DND-41 (cell line): ENCODE results near the gene RRP1.
"Not testable (repeated sequence)": the region's sequence is repeated elsewhere in the genome, so short reads cannot be mapped to it uniquely, and the experiment has no call there.

Source experiments
- ATAC-seq: fragments of 200-7000 bp; cut with Tn5 transposase; 3 replicates; pipeline ENCODE4 v1.9.1; 2021; ENCODE audit warnings: low read depth; ENCODE audit not compliant: insufficient read depth
- DNase-seq: peaks from one replicate; pipeline ENCODE4 v3.0.0-alpha.2; 2020
- H2AFZ ChIP-seq: 2 replicates; pipeline ENCODE4 v1.6.0; 2012; ENCODE audit warnings: low read depth, low read length
- H3K27ac ChIP-seq: 2 replicates; pipeline ENCODE4 v1.5.1; 2012; ENCODE audit warnings: low read length, inconsistent platforms
- H3K27me3 ChIP-seq: fragments of 200-600 bp; sonication (generic); 2 replicates; pipeline ENCODE4 v1.6.0; 2012; ENCODE audit warnings: low read length, mild to moderate bottlenecking, inconsistent platforms; ENCODE audit not compliant: insufficient read depth, poor library complexity
- H3K36me3 ChIP-seq: 2 replicates; pipeline ENCODE4 v1.5.1; 2012; ENCODE audit warnings: low read length, inconsistent platforms; ENCODE audit not compliant: insufficient read depth
- H3K4me1 ChIP-seq: 2 replicates; pipeline ENCODE4 v1.5.1; 2012; ENCODE audit warnings: mild to moderate bottlenecking, low read length; ENCODE audit not compliant: insufficient read depth
- H3K4me2 ChIP-seq: 2 replicates; pipeline ENCODE4 v1.6.0; 2012; ENCODE audit warnings: mild to moderate bottlenecking, moderate library complexity, low read length, inconsistent platforms; ENCODE audit not compliant: insufficient read depth
- H3K4me3 ChIP-seq, 2 experiments: fragments of 200-600 bp in 1 of 2; shearing (Covaris generic) in 1 of 2; 2 replicates each; pipeline ENCODE4 v1.5.1; 2012 to 2016; ENCODE audit warnings: inconsistent platforms in 2 of 2, low read length in 2 of 2, mild to moderate bottlenecking in 2 of 2, low read depth in 1 of 2, moderate library complexity in 1 of 2
- H3K79me2 ChIP-seq: 2 replicates; pipeline ENCODE4 v1.6.0; 2012; ENCODE audit warnings: low read length, inconsistent platforms; ENCODE audit not compliant: insufficient read depth
- H3K9ac ChIP-seq: 2 replicates; pipeline ENCODE4 v1.6.0; 2012; ENCODE audit warnings: low read depth, mild to moderate bottlenecking, inconsistent platforms, low read length, moderate library complexity
- H3K9me3 ChIP-seq: 2 replicates; pipeline ENCODE4 v1.5.1; 2012; ENCODE audit warnings: low read length, moderate library complexity, mild to moderate bottlenecking, inconsistent platforms; ENCODE audit not compliant: insufficient read depth, severe bottlenecking
- H4K20me1 ChIP-seq: 2 replicates; pipeline ENCODE4 v1.6.0; 2012; ENCODE audit warnings: low read length; ENCODE audit not compliant: insufficient read depth
- CTCF ChIP-seq: IDR thresholded peaks from 2 replicates; pipeline ENCODE4 v1.5.1; 2012; ENCODE audit warnings: borderline replicate concordance, low read length, moderate library complexity, mild to moderate bottlenecking; ENCODE audit not compliant: poor library complexity, severe bottlenecking; ENCODE audit errors: extremely low read depth
- EZH2 ChIP-seq: IDR thresholded peaks from 3 replicates; pipeline ENCODE4 v1.6.1; 2012; ENCODE audit warnings: borderline replicate concordance, low read depth, mild to moderate bottlenecking, moderate library complexity, low read length, inconsistent platforms; ENCODE audit not compliant: severe bottlenecking

RRP1 gene

DNA sequence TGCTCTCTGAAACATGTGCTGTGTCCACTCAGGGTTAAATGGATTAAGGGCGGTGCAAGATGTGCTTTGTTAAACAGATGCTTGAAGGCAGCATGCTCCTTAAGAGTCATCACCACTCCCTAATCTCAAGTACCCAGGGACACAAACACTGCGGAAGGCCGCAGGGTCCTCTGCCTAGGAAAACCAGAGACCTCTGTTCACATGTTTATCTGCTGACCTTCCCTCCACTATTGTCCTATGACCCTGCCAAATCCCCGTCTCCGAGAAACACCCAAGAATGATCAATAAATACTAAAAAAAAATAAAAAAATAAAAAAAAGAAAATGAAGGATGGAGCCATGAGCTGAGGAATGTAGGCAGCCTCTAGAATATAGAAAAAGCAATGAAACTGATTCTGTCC is 33.4 kb downstream of the RRP1 start:
- not testable (repeated sequence) for H3K9ac ChIP-seq, H3K79me2 ChIP-seq, H3K9me3 ChIP-seq, H3K4me3 ChIP-seq, H2AFZ ChIP-seq, H3K36me3 ChIP-seq, DNase-seq, H3K4me1 ChIP-seq, ATAC-seq, H4K20me1 ChIP-seq, H3K27me3 ChIP-seq, H3K27ac ChIP-seq, H3K4me2 ChIP-seq

- DNase-seq (no peak), ATAC-seq (no peak)
- H3K27ac ChIP-seq, result no peak overlapping the region
- no peaks in the 10 kb centered on the region for H3K79me2 ChIP-seq
- no peaks in the 10 kb centered on the region for H4K20me1 ChIP-seq
- TF ChIP-seq EZH2, result no peak
- no peak for TF ChIP-seq CTCF
- H3K4me1 ChIP-seq, result no peaks in the 10 kb centered on the region
- H3K27me3 ChIP-seq, result no peaks in the 10 kb centered on the region
- no peak overlapping the region for H3K4me2 ChIP-seq
- H2AFZ ChIP-seq, result no peak overlapping the region
- H3K4me3 ChIP-seq, result no peak overlapping the region
- no peaks in the 10 kb centered on the region for H3K9me3 ChIP-seq
- no peak overlapping the region for H3K9ac ChIP-seq
- H3K36me3 ChIP-seq, result no peaks in the 10 kb centered on the region
These were observed 35.2 kb downstream of the RRP1 start for GRCh38 chr21:43824333-43825241.

DNA sequence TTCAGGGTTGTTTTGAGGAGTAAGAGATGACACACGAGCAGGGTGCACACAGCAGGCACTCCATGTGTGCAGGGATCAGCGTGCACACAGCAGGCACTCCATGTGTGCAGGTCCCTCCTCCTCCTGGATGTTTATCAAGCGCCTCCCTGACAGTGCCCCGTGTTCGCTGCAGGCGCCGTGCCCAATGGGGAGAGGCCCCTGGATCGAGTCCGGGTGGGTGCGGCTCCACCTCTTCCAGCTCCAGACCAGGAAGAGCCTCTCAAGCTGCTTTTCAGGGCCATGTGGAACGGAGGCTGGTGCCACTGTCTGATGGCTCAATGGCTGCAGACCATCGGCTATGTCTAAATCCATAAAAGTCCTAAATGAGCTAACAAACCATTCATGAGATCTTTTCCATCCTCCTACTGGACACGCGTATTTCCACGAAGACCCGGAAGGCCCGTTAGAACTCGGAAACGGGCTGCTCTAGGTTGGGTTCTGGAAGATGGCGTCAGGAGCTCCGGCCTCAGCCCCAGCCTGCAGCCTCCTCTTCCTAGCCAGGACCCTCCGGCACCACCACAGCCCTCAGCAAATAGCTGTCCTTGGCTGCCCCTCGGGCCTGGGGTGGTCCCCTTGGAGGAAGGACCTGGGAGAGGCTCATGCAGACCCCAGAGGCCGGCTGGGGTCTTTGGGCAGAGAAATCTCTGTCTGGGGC is 36.0 kb downstream of the RRP1 start:
- no peak for TF ChIP-seq CTCF
- TF ChIP-seq EZH2, result no peak
- Histone ChIP-seq H3K27ac (no peak overlapping the region), H2AFZ (no peak overlapping the region), H3K4me1 (no peaks in the 10 kb centered on the region), H3K36me3 (no peaks in the 10 kb centered on the region), H3K9me3 (no peaks in the 10 kb centered on the region), H3K4me3 (no peak overlapping the region), H3K9ac (no peak overlapping the region), H3K79me2 (no peaks in the 10 kb centered on the region), H3K4me2 (no peak overlapping the region), H4K20me1 (no peaks in the 10 kb centered on the region), H3K27me3 (no peaks in the 10 kb centered on the region)
- ATAC-seq, result no peak
- DNase-seq, result no peak
